Natural killer cell (primary cell): ENCODE data around the gene DYNC2H1. TPM values are rescaled to one million over a fixed set of nuclear protein-coding genes. Genes with fewer than 3 reads are reported as not detected.

ENCODE experiments used
- ATAC-seq, 3 donors: fragments of 150-1000 bp in 2 of 3; fragments of 200-7000 bp in 1 of 3; cut with Tn5 transposase; 1 replicate in 1 of 3; 2 replicates in 2 of 3; pipeline ENCODE4 v1.10.0; 2021; ENCODE audit warnings: mild to moderate bottlenecking in 2 of 3, moderate library complexity in 2 of 3
- DNase-seq, 2 donors: peaks; one replicate each; pipeline versions ENCODE4 v3.0.0 to v3.0.0-alpha.2; 2013 to 2021; ENCODE audit warnings: mixed read lengths in 1 of 2
- H3K27ac ChIP-seq: one replicate; pipeline ENCODE4 v1.5.1; 2013; ENCODE audit warnings: mild to moderate bottlenecking, low read length
- H3K27me3 ChIP-seq: one replicate; pipeline ENCODE4 v1.6.1; 2013; ENCODE audit warnings: low read length; ENCODE audit not compliant: control insufficient read depth, insufficient read depth
- H3K36me3 ChIP-seq: one replicate; pipeline ENCODE4 v1.6.1; 2013; ENCODE audit warnings: low read length; ENCODE audit not compliant: control insufficient read depth, insufficient read depth
- H3K4me1 ChIP-seq: one replicate; pipeline ENCODE4 v1.6.1; 2013; ENCODE audit warnings: low read length; ENCODE audit not compliant: control insufficient read depth, insufficient read depth
- H3K4me3 ChIP-seq: one replicate; pipeline ENCODE4 v1.5.1; 2013; ENCODE audit warnings: low read length
- H3K9me3 ChIP-seq: one replicate; pipeline ENCODE4 v1.6.1; 2013; ENCODE audit warnings: low read length; ENCODE audit not compliant: control insufficient read depth, insufficient read depth
- H3K27ac Mint-ChIP-seq, 2 donors: one replicate each; pipeline ENCODE4 v1.8.0; 2022; ENCODE audit warnings: mild to moderate bottlenecking in 2 of 2, mixed read lengths in 2 of 2, moderate library complexity in 1 of 2
- H3K27me3 Mint-ChIP-seq, 2 donors: one replicate each; pipeline ENCODE4 v1.8.0; 2022; ENCODE audit warnings: low read depth in 2 of 2, mixed read lengths in 2 of 2
- H3K36me3 Mint-ChIP-seq: one replicate; pipeline ENCODE4 v1.8.0; 2022; ENCODE audit warnings: mixed read lengths
- H3K4me1 Mint-ChIP-seq, 2 donors: one replicate each; pipeline ENCODE4 v1.8.0; 2022; ENCODE audit warnings: mixed read lengths in 2 of 2
- H3K4me3 Mint-ChIP-seq: one replicate; pipeline ENCODE4 v1.8.0; 2022; ENCODE audit warnings: mild to moderate bottlenecking, moderate library complexity, mixed read lengths
- H3K9me3 Mint-ChIP-seq, 2 donors: one replicate each; pipeline ENCODE4 v1.8.0; 2022; ENCODE audit warnings: mixed read lengths in 2 of 2
- CTCF ChIP-seq: fragments of 200-600 bp; IDR thresholded peaks from one replicate; pipeline ENCODE4 v1.8.0; 2022; ENCODE audit warnings: antibody characterized with exemption
- WGBS: methylation state at CpG from one replicate; pipeline ENCODE4 v1.1.7; 2013; ENCODE audit warnings: missing lambda C conversion rate; ENCODE audit not compliant: insufficient coverage; 5-methylcytosine and 5-hydroxymethylcytosine counted together
- intact Hi-C: fragments of 100-400 bp; cut with micrococcal nuclease; formaldehyde crosslinking; loops from one replicate; pipeline ENCODE4 v1.14.2; 2022
- total RNA-seq, 4 donors: library from RNA; stranded (reverse); fragments of 120-200 nt in 1 of 4; gene quantifications; one replicate each; pipeline versions ENCODE4 v1.2.3 to v1.2.4, GENCODE V29; 2013 to 2022

Gene DYNC2H1
- total RNA-seq, 3 donors from 2014 or later (not counting 1 experiment from before 2014, with no cell fraction given) = 4.1 to 7.5 (median 4.4) TPM

DNA sequence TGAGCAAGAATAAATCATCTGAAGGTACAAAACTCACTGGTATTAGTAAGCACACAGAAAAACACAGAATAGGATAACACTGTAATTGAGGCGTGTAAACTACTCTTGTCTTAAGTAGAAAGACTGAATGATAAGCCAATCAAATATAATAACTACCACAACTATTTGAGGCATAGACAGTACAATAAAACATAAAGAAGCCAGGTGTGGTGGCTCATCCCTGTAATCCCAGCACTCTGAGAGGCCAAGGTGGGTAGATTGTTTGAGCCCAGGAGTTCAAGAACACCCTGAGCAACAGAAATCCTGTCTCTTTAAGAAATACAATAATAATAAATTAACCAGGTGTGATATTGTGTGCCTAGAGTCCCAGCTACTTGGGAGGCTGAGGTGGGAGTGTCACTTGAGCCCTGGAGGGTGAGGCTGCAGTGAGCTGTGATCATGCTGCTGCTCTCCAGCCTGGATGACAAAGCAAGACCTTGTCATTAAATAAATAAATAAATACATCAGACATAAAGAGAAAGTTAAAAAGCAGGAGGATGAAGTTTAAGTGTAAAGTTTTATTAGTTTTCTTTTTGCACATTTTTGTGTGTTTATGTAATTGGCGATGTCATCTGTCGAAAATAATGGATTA lies 390.6 kb downstream of the DYNC2H1 start:
- H3K27me3 ChIP-seq = no peaks in the 10 kb centered on the region
- WGBS = no CpG with 5 or more reads among the region's 3 CpGs
- Mint-ChIP-seq H3K27me3 (no peaks in the 10 kb centered on the region), H3K27ac (no peak overlapping the region), H3K36me3 (peaks cover 9% of the 10 kb centered on the region), H3K4me3 (no peak overlapping the region), H3K4me1 (no peaks in the 10 kb centered on the region), H3K9me3 (peaks cover 11 to 23% of the 10 kb centered on the region in 2 donors)
- no peak overlapping the region for H3K27ac ChIP-seq
- H3K4me1 ChIP-seq = no peaks in the 10 kb centered on the region
- no peak for DNase-seq
- no peak for TF ChIP-seq CTCF
- H3K4me3 ChIP-seq = no peak overlapping the region
- H3K9me3 ChIP-seq = peaks cover 1% of the 10 kb centered on the region
- no peaks in the 10 kb centered on the region for H3K36me3 ChIP-seq
- no peak for ATAC-seq
- intact Hi-C loops = no loop called here

- Histone ChIP-seq H3K36me3 (no peaks in the 10 kb centered on the region), H3K4me1 (no peaks in the 10 kb centered on the region), H3K27ac (no peak overlapping the region), H3K4me3 (no peak overlapping the region), H3K27me3 (no peaks in the 10 kb centered on the region), H3K9me3 (peaks cover 2% of the 10 kb centered on the region)
- Mint-ChIP-seq H3K27me3 (no peaks in the 10 kb centered on the region), H3K4me3 (no peak overlapping the region), H3K27ac (no peak overlapping the region), H3K4me1 (no peaks in the 10 kb centered on the region), H3K9me3 (peaks cover 5 to 9% of the 10 kb centered on the region in 2 donors), H3K36me3 (no peaks in the 10 kb centered on the region)
- 60% methylated on average over 1 of the region's 1 CpG for WGBS
- DNase-seq (no peak), ATAC-seq (no peak)
- no peak for TF ChIP-seq CTCF
- intact Hi-C loops = no loop called here
Measured at GRCh38 chr11:103515283-103515682, 406.1 kb downstream of the DYNC2H1 start.

DNA sequence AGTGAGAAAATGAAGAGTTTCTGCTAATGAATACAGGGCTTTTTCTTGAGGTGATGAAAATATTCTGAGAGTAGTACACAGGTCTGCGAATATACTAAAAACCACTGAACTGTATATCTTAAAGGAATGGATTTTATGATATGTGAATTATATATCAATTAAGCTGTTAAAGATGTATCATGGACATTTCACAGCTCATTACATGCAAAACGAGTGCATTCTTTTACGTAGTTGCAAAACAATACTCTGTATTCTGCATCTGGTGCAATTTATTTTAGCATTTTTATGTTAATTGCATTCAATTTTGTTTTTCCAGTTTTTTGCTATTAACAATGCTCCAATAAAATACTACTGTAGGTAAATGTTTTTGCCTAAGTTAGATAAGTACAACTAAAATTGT lies 411.6 kb downstream of the DYNC2H1 start:
- H3K9me3 ChIP-seq = no peaks in the 10 kb centered on the region
- Mint-ChIP-seq H3K4me1 (no peaks in the 10 kb centered on the region), H3K4me3 (no peak overlapping the region), H3K36me3 (no peaks in the 10 kb centered on the region), H3K27ac (no peak overlapping the region), H3K27me3 (no peaks in the 10 kb centered on the region), H3K9me3 (peaks cover 3 to 6% of the 10 kb centered on the region in 2 donors)
- H3K4me3 ChIP-seq = no peak overlapping the region
- ATAC-seq = no peak
- no peak overlapping the region for H3K27ac ChIP-seq
- no peak for DNase-seq
- H3K4me1 ChIP-seq = no peaks in the 10 kb centered on the region
- H3K36me3 ChIP-seq = no peaks in the 10 kb centered on the region
- no peak for TF ChIP-seq CTCF
- H3K27me3 ChIP-seq = no peaks in the 10 kb centered on the region
- intact Hi-C loops = no loop called here
- WGBS = no CpG with 5 or more reads among the region's 3 CpGs

GRCh38 chr11:103525069-103525468 lies 415.8 kb downstream of the DYNC2H1 start:
- no peak overlapping the region for H3K4me3 ChIP-seq
- no peak overlapping the region for H3K27ac Mint-ChIP-seq
- H3K27me3 Mint-ChIP-seq = no peaks in the 10 kb centered on the region
- H3K9me3 ChIP-seq = no peaks in the 10 kb centered on the region
- no peaks in the 10 kb centered on the region for H3K4me1 Mint-ChIP-seq
- no peak for TF ChIP-seq CTCF
- no peaks in the 10 kb centered on the region for H3K27me3 ChIP-seq
- WGBS = no CpG with 5 or more reads among the region's 2 CpGs
- DNase-seq (no peak), ATAC-seq (no peak)
- H3K27ac ChIP-seq = no peak overlapping the region
- no peak overlapping the region for H3K4me3 Mint-ChIP-seq
- H3K36me3 ChIP-seq = no peaks in the 10 kb centered on the region
- H3K4me1 ChIP-seq = no peaks in the 10 kb centered on the region
- no peaks in the 10 kb centered on the region for H3K36me3 Mint-ChIP-seq
- intact Hi-C loops = no loop called here
- peaks cover 0 to 3% of the 10 kb centered on the region in 2 donors for H3K9me3 Mint-ChIP-seq
